ENCODE measurements around the gene TEX26.

DNA sequence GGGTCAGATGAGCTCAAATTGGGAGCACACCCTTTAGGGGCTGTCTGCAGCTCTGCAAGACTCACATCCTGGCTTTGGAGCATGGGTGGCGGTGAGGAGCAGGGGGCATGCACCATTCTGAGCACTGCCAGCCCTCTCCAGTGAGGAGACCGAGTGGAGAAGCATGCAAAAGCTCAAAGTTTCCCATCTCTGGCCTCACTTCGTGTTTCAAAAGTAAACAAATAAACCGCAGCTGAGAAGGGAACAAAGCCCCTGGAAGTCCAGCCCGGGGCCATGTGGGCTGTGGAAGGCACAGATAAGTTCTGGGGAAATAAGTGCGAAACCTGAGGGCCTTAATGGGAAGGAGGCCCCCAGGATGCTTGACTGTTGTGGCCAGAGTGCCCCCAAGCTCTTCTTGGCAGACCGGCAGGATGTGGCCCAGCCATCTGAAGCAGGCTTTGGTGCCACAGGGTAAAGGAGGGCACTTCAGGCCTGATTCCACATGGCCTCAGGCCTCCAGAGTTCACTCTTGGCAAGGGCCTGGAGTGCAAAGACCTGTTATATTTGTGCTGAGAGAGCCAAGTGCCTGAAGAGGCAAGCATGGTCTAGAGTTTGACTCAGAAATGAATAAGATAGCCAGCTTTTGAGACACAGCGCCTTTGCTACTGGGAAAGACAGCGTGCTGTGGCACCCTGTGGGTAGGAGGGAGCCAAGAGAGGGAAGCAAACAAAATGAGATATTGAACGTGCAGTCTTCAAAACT lies 25.2 kb upstream of the TEX26 start:
- no peak for TF ChIP-seq POLR2A (IDR thresholded peaks at IDR 0.05)
- TF ChIP-seq, protein P1, sequence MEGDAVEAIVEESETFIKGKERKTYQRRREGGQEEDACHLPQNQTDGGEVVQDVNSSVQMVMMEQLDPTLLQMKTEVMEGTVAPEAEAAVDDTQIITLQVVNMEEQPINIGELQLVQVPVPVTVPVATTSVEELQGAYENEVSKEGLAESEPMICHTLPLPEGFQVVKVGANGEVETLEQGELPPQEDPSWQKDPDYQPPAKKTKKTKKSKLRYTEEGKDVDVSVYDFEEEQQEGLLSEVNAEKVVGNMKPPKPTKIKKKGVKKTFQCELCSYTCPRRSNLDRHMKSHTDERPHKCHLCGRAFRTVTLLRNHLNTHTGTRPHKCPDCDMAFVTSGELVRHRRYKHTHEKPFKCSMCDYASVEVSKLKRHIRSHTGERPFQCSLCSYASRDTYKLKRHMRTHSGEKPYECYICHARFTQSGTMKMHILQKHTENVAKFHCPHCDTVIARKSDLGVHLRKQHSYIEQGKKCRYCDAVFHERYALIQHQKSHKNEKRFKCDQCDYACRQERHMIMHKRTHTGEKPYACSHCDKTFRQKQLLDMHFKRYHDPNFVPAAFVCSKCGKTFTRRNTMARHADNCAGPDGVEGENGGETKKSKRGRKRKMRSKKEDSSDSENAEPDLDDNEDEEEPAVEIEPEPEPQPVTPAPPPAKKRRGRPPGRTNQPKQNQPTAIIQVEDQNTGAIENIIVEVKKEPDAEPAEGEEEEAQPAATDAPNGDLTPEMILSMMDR (IDR thresholded peaks at IDR 0.05): no peak
